Femur (tissue), 1 donor: ENCODE data around the gene SLC22A15.
"Not testable (repeated sequence)": the region's sequence is repeated elsewhere in the genome, so short reads cannot be mapped to it uniquely, and the experiment has no call there.

Experiments
- DNase-seq: peaks from one replicate; pipeline ENCODE4 v3.0.0-alpha.2; 2017

SLC22A15 gene

DNA sequence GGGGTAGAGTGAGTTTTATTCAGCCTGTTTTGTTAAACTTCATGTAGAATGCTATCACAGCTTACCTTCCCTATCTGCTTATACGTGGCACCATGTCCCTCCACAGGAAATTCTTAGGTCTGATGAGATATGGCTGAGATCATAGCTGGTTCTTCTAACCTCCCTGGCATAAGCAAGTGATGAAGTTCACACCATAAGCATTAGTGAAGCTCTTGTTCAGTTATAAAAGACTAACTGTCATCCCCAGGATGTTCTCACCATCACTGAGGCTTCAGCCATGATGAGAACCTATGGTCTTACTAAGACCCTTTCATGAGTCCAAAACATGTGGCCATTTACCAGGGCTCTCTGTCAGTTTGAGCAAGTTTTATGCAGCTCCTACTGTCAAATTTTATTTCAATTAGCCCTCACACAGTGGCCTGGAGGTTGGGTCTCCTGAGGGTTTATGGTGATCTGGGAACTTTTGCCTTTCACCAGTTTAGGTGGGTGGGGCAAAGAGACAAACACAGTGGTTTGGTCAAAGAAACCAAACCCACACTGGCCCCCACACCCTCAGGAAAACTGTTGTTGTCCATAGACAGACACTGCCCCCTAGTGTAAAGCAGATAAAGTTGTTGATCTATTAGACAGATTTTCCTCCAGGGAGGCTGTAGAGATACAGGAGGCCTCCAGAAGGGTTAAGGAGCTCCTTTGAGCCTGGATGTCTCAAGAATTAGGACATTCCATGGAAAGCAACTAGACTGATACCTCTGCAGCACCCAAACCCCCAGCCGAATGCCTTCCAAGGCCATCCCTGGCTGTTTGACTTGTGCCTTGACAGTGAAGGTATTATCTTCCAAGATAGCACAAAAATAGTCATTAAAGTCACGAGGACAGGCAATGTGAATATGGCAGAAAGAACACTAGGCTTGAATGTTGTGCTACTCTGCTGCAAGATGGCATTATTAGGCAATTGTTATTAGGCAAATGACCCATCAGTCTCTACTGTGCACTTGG lies 5.0 kb downstream of the SLC22A15 start:
- DNase-seq, result no peak

DNA sequence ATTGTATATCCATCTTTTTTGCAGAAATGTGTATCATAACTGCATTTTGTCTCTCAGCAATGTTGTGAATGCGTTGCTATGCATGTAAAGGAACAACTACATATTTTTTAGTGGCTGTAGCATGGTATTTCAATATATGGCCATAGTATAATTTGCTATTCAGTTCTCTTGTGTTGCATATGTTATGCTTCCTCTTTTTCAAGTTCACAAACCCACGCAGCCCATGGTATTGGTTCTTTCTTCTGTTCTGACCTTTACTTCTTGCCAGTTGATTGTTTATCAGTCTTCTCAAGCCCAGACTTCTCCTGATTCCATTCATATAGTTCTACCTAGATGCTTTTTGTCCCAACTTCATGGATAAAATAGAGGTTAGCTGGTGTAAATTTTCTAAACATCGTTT lies 6.1 kb downstream of the SLC22A15 start:
- no peak for DNase-seq

DNA sequence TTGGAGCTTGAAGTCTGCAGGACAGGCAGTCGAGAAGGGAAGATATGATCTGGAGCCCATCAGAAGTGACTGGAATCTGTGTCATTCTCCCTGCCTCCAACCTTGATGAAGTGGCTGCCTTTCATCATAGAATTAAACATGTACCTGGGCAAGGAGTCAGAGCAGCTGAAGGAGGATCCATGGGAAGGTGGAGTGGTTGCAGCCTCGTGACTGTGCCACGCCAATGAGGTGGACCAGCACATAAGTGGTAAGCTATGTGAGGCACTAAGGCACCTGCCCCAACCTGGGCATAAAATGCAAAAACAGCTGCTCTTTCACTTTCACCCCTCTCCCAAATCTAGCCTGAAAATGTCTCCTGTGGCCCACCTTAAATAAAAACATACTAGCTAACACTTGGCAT lies 7.3 kb downstream of the SLC22A15 start:
- no peak for DNase-seq

DNA sequence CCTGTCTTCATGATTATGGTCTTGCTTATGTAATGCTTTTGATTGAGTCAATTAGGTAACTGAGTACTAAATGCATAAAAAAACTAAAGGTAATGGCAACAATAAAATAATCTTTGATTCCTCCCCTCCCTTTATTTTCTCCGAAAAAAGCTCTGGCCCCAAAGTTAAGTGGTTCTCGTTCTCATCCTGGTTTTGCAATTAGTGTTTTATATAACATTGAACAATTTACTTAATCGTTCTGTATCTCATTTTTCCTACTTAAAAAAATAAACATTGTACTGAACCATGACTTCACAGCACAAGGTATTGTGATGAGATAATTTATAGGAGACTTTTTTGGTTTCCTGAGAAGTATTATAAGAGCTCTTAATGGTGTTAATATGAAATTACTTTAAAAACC lies 11.3 kb downstream of the SLC22A15 start:
- DNase-seq, result no peak

DNA sequence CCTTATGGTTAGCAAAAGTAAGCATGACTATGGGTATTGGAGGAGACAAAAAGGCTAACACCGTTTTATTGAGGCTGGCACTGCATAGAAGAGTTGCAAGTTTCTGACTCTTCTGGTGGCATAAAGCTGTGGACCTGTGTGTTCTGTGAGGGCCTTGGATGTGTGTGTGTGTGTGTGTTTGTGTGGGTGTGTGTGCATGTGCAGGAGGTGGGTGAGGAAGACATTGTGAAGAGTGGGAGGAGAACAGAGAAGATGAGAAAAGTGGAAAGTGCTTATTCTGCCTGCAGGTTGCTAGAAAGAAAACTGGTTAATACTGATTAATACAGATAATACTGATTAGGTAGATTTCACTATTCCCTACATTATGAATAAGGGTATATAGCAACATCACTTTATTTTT lies 12.6 kb downstream of the SLC22A15 start:
- DNase-seq, result no peak

DNA sequence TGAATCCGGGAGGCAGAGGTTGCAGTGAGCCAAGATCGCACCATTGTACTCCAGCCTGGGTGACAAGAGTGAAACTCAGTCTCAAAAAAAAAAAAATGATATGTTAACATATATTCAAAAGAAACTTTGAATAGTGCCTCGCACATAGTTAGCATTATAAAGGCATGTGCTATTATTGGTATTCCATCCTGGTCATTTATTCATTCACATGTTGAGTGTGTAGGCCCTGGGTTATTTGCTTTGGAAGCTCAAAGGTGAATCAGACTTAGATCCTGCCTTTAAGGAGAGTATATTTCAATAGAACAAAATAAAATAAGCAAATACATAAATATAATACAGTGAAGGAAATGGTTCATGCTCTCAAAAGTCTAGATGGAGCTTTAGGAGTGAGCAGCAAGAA lies 13.4 kb downstream of the SLC22A15 start:
- DNase-seq, result no peak

DNA sequence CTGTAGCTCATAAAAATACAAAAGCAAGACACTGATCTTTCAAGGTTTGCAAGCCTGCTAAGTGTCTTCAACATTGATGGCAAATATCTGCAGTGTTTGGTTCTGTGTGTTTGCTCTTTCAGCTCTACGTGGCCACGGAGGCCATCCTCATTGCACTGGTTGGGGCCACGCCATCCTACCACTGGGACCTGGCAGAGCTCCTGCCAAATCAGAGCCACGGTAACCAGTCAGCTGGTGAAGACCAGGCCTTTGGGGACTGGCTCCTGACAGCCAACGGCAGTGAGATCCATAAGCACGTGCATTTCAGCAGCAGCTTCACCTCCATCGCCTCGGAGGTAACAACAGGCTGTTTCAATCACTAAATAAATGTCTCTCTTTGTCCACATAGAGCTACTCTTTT lies 15.6 kb downstream of the SLC22A15 start:
- DNase-seq, result no peak

DNA sequence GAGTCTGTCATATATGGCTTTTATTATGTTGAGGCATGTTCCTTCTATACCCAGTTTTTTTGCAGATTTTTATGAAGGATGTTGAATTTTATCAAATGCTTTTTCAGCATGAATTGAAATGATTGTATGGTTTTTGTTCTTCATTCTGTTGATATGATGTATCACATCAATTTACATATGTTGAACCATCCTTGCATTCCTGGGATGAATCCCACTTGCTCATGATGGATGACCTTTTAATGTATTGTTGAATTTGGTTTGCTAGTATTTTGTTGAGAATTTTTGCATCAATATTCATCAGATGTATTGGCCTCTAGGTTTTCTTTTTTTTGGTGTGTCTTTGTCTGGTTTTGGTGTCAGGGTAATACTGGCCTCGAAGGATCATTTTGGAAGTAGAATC lies 21.6 kb downstream of the SLC22A15 start:
- not testable (repeated sequence) for DNase-seq

DNA sequence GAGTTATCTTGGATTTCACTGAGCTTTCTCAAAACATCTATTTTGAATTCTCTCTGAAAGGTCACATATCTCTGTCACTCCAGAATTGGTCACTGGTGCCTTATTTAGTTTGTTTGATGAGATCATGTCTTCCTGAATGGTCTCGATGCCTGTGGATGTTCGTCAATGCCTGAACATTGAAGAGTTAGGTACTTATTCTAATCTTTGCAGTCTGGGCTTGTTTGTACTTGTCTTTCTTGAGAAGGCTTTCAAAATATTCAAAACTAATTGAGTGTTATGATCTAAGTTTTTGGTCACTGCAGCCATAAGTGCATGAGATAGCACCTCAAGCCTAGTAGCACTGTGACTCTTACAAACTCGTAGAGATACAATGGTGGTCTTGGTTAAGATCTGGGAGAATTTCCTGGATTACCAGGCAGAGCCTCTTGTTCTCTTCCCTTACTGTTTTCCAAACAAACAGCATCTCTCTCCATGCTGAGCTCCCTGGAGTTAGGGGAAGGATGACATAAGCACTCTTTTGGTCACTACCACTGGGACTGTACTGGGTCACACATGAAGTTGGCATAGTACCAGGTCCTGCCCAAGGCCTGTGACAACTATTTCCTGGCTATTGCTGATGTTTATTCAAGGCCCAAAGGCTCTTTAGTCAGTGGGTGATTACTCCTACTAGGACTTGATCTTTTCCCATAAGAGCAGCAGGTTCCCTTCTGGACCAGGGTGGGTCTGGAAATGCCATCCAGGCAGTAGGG lies 25.6 kb downstream of the SLC22A15 start:
- no peak for DNase-seq

DNA sequence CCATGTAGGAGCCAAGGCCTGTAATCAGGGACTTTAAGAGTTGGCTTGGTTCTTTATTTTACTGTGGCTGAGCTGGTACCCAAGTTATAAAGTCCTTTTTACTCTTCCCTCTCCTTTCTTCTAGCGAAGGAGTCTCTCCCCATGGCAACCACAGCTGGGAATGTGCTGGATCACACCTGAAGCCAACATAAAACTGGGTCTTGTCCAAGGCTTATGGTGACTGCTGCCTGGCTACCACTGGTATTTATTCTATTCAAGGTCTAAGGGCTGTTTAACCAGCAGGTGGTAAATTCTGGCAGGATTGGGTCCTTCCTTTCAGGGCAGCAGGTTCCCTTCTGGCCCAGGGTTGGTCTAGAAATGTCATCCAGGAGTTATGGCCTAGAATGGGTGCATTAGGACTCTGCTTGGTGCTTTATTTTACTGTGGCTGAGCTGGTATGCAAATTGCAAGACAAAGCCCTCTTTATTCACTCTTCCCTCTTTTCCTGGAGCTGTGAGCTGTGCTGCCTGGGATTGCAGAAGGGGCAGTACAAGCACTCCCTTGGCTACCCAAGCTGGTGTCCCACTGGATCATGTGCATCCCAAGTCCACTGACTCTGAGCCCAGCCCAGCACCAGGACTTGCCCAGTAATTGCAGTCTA lies 26.6 kb downstream of the SLC22A15 start:
- DNase-seq, result no peak

DNA sequence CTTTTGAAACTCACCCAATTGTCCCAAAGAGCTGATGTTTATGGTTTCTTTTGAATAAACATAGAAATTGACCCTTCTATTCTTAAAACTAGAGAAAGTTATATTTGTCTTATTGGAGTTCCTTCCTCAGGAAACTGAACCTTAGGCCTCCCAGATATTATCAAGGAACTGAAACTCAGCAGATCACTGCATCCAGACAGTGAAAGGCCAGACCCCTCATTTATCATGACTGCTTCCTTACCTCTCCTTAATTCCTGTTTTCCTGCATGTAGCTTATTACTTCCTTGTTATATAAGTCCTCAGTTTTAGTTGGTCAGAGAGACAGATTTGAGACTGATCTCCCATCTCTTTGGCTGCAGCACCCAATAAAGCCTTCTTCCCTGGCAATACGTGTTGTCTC lies 27.5 kb downstream of the SLC22A15 start:
- DNase-seq, result no peak

DNA sequence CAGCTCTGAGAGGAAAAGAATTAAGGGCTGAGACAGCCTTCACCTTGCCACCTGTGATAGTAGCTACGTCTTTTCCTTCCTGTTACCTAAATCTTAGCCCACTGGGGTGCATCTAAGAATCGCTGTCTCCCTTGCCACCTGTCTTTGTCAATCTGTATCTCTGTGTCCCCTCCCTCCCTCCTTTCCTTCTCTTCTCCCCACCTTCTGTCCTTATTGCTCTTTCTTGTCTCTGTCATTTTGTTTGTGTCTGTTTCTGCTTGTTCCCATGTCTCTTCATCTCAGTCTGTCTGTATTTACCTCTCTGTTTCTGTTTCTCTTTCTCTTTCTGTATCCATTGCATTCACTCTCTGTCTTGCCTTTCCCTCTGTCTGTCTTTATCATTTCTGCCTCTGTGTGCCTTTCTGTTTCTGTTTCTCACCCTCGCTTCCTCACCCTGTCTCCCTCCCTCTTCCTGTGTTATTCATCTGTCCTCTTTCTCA lies 30.2 kb downstream of the SLC22A15 start:
- DNase-seq, result no peak

DNA sequence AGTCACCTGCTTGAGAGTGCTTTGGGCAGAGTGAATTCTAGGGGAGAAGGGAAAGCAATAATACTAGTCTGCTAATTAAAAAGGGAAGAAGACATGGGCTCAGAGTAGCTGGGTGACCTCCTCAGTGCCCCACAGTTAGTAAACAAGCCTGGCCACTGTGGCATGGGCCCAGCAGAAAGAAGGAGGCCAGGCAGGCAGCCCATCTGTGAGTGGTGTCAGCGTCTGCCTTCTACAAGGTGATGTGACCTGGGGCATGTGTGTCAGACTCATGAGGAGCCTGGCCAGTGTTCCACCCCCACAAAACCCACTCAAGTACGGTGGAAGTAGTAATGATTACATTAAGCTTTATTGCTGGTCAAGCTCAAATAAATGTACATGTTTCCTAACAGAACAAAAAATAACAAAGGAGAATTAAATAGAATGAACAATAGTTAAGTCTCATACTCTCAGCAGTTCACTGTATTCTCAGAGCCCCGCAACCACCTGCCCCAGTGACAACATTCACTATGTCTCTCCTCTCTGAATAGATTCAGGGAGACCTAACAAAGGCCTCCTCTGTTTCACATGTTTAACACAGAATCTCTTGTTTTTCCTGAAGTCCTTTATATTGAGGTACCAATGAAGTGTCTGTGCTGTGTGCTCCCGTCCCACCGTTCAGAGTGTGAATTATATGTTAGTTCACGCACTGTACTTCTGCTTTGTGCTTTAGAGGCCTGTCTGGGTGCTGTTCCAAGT lies 32.5 kb downstream of the SLC22A15 start:
- no peak for DNase-seq

DNA sequence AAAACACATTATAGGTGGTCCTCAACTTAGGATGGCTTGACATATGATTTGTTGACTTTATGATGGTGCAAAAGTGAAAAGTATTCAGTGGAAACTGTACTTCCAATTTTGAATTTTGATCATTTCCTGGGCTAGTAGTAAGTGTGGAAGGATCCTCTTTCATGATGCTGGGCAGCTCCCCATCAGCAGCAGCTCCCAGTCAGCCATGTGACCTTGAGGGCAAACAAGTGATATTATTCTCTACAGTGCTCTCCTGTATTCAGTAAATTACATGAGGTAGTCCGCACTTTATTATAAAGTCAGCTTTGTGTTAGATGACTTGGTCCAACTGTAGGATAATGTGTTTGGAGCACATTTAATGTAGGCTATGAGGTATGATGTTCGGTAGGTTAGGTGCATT lies 36.4 kb downstream of the SLC22A15 start:
- DNase-seq, result no peak

DNA sequence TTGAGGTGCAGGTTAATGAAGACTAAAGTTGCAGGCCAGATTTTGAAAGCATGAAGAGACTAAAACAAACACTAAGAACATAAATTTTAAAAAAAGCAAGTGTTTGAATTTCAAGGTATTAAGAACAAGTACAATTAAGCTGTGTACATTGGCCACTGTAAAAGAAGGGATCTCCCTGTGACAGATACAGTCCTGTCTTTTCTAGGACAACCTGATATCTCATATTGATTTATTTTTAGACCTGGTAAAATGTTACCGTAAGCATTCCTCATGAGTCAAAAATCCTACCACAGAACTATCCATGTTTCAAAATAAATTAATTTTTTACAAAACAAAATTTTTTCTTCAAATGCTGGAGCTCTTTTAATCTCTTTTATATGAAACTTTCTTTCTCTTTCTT lies 39.4 kb downstream of the SLC22A15 start:
- DNase-seq, result no peak

DNA sequence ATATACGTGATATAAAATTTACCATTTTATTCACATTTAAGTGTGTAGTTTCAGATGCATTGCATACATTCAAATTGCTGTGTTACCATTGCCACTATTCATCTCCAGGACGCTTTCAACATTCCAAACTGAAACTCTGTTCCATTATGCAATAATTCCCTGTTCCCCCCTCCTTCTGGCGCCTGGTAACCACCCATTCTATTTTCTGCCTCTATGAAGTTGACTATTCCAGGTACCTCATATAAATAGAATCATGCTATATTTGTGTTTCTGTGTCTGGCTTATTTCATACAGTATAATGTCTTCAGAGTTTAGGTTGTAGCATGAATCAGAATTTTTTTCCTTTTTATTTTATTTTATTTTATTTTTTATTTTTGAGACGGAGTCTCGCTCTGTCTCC lies 41.7 kb downstream of the SLC22A15 start:
- no peak for DNase-seq

DNA sequence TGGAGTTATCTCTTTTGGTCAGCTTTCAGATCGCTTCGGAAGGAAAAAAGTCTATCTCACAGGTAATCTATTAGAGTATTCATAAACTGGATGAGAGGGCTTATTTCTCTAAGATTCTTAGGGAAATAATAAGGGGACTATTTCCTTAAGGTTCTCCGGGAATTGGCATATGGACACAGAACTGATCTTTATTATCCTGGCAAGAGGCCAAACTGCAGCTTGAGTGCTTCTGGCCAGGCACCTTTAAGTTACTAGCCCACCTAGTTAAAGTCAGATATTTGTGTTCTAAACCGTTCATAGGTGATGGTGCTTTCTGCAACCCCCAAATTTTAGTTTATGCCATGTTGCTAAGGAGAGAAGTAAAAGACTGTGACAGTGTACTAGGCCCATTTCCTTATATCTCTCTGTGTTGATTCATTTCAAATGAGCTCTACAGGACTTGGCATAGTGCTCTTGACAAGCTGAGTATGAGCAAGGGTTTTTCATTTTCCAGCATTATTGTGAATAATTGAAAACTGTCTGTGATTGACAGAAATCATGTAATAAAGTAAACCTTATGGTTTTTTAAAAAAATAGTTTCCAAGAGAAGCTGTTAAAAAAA lies 43.4 kb downstream of the SLC22A15 start:
- DNase-seq, result no peak

DNA sequence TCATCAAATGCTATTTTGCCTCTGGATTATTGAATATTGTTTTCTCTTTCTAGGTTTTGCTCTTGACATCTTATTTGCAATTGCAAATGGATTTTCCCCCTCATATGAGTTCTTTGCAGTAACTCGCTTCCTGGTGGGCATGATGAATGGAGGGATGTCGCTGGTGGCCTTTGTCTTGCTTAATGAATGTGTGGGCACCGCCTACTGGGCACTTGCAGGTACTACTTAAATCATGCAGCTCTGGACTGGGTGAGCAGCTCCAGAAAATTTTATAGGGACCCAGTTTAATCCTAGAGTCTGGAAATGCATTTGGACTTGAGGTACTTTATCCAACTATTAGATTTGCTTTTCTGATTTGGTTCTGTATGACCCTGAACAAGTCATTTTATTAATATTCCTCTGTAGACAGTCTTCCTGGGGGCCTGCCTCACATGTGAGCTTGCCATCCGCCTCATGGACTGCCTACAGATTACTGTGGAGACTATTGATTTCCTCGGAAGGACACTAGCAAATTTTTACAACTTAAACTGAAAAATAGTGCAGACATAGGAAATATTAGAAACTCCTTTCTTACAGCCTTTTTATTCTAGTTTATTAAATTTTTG lies 44.5 kb downstream of the SLC22A15 start:
- DNase-seq, result no peak

DNA sequence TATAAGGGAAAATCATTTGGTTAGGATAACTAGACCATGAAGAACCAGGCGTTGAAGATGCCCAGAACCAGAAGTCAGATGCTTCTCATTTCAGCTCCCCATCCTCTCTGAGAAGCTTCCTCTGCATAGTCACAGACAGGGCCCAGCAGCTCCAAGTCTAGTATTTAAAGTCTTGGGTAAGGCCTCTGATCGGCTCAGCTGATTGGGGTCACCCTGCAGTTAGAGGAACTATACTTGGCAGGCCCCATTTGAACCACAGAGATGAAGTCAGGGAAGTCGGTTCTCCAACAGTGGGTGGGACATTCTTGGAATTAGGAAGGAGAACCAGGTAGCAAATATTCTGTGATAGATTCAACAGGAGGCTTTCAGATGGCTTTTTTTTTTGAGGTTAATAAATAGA lies 48.3 kb downstream of the SLC22A15 start:
- DNase-seq, result no peak

DNA sequence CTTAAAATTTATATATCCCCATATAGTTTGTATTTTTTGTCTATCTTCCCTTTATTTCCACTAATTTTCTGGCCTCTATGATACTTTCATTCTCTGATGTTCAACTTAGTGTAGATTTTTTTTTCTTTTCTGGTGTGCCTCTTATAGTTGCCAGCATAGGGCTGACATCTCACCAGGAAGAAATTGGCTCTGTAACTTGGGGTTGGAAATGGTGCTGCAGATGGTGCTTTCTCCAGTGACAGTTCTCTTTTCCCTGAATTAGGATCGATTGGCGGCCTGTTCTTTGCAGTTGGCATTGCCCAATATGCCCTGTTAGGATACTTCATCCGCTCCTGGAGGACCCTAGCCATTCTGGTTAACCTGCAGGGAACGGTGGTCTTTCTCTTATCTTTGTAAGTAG lies 50.3 kb downstream of the SLC22A15 start:
- no peak for DNase-seq

DNA sequence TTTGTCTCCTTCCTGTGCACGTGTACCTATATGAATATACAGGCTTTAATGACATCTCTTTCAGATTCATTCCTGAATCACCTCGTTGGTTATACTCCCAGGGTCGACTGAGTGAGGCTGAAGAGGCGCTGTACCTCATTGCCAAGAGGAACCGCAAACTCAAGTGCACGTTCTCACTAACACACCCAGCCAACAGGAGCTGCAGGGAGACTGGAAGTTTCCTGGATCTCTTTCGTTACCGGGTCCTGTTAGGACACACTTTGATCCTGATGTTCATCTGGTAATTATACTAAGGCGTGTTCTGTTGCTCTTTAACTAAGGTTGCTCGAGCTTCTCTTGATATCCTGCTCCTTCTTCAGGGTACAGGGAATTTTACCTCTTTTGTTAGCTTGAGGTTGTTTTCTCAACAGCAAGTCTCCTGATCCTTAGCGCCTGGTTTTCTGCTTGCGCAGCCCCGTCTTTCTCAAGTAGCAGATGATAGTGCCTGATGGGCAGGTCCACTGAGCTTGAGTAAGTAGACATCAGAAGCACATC lies 55.1 kb downstream of the SLC22A15 start:
- no peak for DNase-seq

DNA sequence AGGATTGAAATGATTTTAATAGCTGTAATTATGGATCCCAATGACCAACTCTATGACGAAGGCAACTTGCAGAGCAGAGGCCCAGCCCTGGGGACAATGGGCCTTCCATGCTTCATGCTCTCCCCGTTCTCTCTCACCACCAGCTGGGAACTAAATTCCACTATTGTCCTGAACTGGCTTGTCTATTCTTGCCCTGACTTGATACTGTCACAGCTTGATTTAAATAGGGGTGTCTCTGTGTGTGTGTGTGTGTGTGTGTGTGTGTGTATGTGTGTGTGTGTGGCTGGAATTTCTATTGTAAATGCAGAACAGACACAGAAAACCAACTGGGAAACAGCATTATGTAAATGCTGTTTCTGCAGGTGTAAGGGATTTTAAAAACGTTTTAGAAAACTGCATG lies 57.0 kb downstream of the SLC22A15 start:
- DNase-seq, result no peak
